Measurements from ENCODE around the gene IPO5. TPM values are rescaled to one million over a fixed set of nuclear protein-coding genes. Genes with fewer than 3 reads are reported as not detected.
A peak's percentile ranks its signal among the peaks of the same experiment; 100 is the strongest.

The IPO5 gene
- total RNA-seq, 1 donor from 2014 or later, result 191 TPM

- no peak for DNase-seq (ENCODE audit: low read depth)
Observed at GRCh38 chr13:98054301-98054700, 100.8 kb downstream of the IPO5 start.

- DNase-seq (ENCODE audit: low read depth), result no peak
Observed at GRCh38 chr13:98055623-98056022, 102.1 kb downstream of the IPO5 start.

GRCh38 chr13:98056839-98057410 is 103.5 kb downstream of the IPO5 start:
- DNase-seq (ENCODE audit: low read depth), result no peak

- no peak for DNase-seq (ENCODE audit: low read depth)
Observed at GRCh38 chr13:98059276-98059675, 105.8 kb downstream of the IPO5 start.

- peak; percentile 34 for DNase-seq (ENCODE audit: low read depth)
Observed at GRCh38 chr13:98060282-98060681, 106.8 kb downstream of the IPO5 start.

GRCh38 chr13:98065468-98065867 is 112.0 kb downstream of the IPO5 start:
- no peak for DNase-seq (ENCODE audit: low read depth)

- no peak for DNase-seq (ENCODE audit: low read depth)
Observed at GRCh38 chr13:98066636-98067035, 113.2 kb downstream of the IPO5 start.

- no peak for DNase-seq (ENCODE audit: low read depth)
Observed at GRCh38 chr13:98068521-98068920, 115.0 kb downstream of the IPO5 start.

- no peak for DNase-seq (ENCODE audit: low read depth)
Observed at GRCh38 chr13:98069985-98070384, 116.5 kb downstream of the IPO5 start.

GRCh38 chr13:98071316-98071715 is 117.8 kb downstream of the IPO5 start:
- DNase-seq (ENCODE audit: low read depth), result no peak

GRCh38 chr13:98072476-98072875 is 119.0 kb downstream of the IPO5 start:
- no peak for DNase-seq (ENCODE audit: low read depth)

Other genes starting within 250 kb of the IPO5 start
- gene FARP1, start 189.4 kb downstream of the IPO5 start, total RNA-seq, result 11.2 and 18.5 TPM in 2 replicates
- gene RNF113B, start 223.6 kb downstream of the IPO5 start, total RNA-seq, result not detected in 2 replicates

Data from myocyte (in vitro differentiated cells).